ENCODE data around the gene NFE2L3.
"Not testable (repeated sequence)": the region's sequence is repeated elsewhere in the genome, so short reads cannot be mapped to it uniquely, and the experiment has no call there.

The NFE2L3 gene

GRCh38 chr7:26147646-26148306 is 4.2 kb upstream of the NFE2L3 start:
- DNase-seq = not testable (repeated sequence)

- not testable (repeated sequence) for DNase-seq
These were observed 3.7 kb upstream of the NFE2L3 start for GRCh38 chr7:26148307-26148700.

DNA sequence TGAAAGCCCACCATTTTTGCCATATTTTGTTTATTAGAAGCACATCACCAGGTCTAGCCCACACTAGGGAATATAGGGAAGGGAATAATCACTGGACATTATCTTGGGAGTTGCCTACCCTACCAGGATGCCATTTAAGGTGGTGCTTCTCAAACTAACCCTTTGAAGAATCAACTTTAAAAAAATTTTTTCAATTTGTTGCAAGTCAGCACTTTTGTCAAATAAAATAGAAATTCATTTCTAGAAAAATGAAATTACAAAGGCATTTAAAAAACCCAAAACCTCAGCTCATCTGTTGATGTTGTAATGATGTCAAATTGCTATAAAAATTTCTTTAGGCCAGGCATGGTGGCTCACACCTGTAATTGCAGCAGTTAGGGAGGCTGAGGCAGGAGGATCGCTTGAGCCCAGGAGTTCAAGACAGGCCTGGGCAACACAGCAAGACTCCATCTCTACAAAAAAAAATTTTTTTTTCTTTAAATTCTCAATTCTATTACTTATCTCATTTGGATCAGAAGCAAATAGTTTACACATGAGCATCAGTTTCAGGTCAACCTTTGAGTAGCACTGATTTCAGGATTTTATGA is 2.5 kb upstream of the NFE2L3 start:
- DNase-seq = no peak

GRCh38 chr7:26151096-26151495 is 902 bp upstream of the NFE2L3 start:
- no peak for DNase-seq

GRCh38 chr7:26151650-26151952 is 397 bp upstream of the NFE2L3 start:
- no peak for DNase-seq

- not testable (repeated sequence) for DNase-seq
These were observed 813 bp downstream of the NFE2L3 start for GRCh38 chr7:26152782-26153240.

- no peak for DNase-seq
These were observed 1.3 kb downstream of the NFE2L3 start for GRCh38 chr7:26153241-26153822.

GRCh38 chr7:26153823-26154783 is 2.1 kb downstream of the NFE2L3 start:
- no peak for DNase-seq

DNA sequence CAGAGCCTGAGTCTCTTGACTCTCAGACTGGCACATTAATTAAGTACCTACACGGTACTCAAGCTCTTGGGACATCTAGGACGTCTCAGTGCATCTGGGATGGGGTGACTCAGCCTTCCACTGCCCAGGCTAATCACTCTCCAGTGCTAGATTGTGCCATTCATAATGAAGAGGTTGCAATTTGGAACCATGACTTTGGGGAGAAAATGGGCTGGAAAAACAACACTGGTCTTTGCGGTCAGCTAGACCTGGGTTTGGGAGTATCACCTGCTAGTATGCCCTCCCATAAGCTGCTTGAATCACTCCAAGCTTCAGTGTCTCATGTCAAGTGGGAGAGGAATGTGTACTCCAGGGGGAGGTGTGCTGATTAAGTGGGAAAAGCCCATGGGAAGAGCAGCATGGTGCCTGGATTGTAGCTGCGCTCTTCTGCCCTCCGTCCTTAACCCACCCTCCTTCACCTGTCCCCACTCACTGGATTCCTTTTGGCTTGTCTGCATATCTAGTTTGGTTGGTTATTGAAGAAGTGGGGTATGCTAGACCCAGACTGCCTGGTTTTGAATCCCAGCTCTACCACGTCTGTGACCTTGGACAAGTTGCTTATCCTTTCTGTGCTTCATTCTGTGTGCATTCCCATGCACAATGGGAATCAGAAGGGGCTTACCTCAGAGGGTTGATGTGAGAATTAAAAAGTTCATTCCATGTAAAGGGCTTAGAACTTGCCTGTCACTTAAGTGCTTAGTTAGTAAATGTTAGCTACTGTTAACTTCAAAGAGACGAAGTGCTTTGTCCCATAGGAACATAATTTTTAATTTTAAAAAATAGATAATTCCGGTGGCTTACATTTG is 3.8 kb downstream of the NFE2L3 start:
- peak; percentile 37 for DNase-seq

- peak; percentile 93 for DNase-seq
These were observed 4.7 kb downstream of the NFE2L3 start for GRCh38 chr7:26156451-26157420.

GRCh38 chr7:26157520-26158105 is 5.6 kb downstream of the NFE2L3 start:
- DNase-seq = no peak

GRCh38 chr7:26159243-26159642 is 7.2 kb downstream of the NFE2L3 start:
- peak; percentile 49 for DNase-seq

- no peak for DNase-seq
These were observed 8.9 kb downstream of the NFE2L3 start for GRCh38 chr7:26160896-26161295.

GRCh38 chr7:26162431-26162830 is 10.4 kb downstream of the NFE2L3 start:
- no peak for DNase-seq

GRCh38 chr7:26163804-26164203 is 11.8 kb downstream of the NFE2L3 start:
- DNase-seq = not testable (repeated sequence)

DNA sequence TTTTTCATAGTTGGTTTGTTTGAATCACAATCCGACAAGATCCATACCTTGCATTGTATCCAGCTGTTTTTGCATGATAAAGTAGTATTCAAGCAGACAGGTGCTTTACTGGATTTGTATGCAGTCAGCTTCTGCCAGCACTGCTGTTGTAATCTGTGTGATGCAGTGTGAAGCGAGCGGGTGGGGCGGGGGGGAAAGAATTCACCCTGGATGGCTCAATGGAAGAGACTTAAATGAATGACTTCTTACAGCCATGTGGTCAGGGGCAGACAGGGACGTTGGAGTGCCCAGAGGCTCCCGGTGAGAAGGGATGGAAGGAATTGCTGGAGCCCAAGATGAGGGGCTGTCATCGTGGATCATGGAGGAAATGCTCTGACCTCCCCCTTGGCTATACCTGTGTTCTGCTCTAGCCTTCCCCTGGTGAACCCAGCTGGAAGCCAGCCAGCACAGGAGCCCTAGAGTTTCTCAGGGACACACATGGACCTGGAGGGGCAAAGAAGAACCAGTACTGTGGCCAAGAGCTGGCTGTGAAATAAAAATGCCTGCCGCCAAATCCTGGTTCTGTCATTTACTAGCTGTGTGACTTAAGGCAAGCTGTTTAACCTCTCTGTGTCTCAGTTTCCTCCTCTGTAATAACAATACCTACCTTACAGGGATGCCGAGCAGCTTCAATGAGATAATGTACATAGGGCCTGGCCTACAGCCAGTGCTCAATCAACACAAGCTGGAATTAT is 14.1 kb downstream of the NFE2L3 start:
- no peak for DNase-seq

DNA sequence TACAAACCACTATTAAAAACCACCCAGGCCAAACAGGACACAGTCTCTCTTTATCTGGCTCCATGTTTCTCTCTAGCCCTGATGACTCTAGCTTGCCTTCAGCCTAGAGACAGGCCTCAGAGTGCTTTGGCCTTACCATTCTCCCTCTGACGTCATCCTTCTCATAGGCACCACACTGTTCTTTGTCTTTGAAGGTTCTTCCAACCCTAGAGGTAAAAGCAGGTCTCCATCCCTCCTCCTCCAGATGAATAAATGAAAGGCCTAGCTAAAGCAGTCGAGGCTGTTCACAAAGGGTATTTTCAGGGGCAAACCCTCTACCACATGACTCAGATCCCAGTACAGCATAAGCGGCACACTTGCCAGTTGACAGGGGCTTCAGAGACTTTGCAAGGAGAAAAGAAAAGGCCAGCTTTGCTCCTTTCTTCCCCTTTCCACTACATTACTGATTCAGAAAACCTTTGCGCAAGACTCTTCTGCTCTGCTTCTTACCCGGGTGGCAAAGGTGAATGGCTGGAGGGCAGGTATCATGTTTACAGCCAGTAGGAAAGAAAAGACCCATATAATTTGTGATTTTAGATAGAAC is 14.8 kb downstream of the NFE2L3 start:
- no peak for DNase-seq

- no peak for DNase-seq
These were observed 15.4 kb downstream of the NFE2L3 start for GRCh38 chr7:26167303-26167934.

Data from fibroblast of skin of back (primary cell).